SK-N-SH treated with all-trans-retinoic acid at 6 μM for 48 hours (cell line): ENCODE measurements around the gene DPY19L3.

ENCODE experiments used
- CREB5 ChIP-seq: fragments of 250-450 bp; sonication (Bioruptor Pico); IDR thresholded peaks from 2 replicates; pipeline ENCODE4 v1.5.1; 2020; ENCODE audit warnings: low read depth, mild to moderate bottlenecking, moderate library complexity
- PATZ1 ChIP-seq: fragments of 250-450 bp; sonication (Bioruptor Pico); IDR thresholded peaks from 2 replicates; pipeline ENCODE4 v1.8.0; 2020; ENCODE audit warnings: mild to moderate bottlenecking, moderate library complexity, borderline replicate concordance
- TCF4 ChIP-seq: fragments of 250-450 bp; sonication (Bioruptor Pico); IDR thresholded peaks from 2 replicates; pipeline ENCODE4 v1.8.0; 2021; ENCODE audit warnings: mild to moderate bottlenecking, moderate library complexity, borderline replicate concordance

- TF ChIP-seq TCF4 (CRISPR knock-in tag) (no peak), PATZ1 (CRISPR knock-in tag) (no peak), CREB5 (no peak)
These were observed 54.9 kb downstream of the DPY19L3 start for GRCh38 chr19:32460476-32460875.
